IMR-90 (cell line): Measurements from ENCODE around the gene ABI3BP. TPM values are rescaled to one million over a fixed set of nuclear protein-coding genes. Genes with fewer than 3 reads are reported as not detected.

ENCODE experiments used
- ATAC-seq: fragments of 200-7000 bp; cut with Tn5 transposase; 2 replicates; pipeline ENCODE4 v1.9.1; 2020; ENCODE audit warnings: low read depth, mild to moderate bottlenecking, moderate library complexity
- BruUV-seq: library from RNA; stranded (reverse); fragments of 400-500 nt; replicated peaks from 2 replicates; lab custom pipeline; 2021; lab: Mats Ljungman, UMichigan
- CTCF ChIA-PET: fragments of 300-600 bp; formaldehyde crosslinking; extraction: SDS; loops from one replicate; lab custom pipeline; 2021; ENCODE audit warnings: antibody characterized with exemption; lab: Yijun Ruan, JAX
- POLR2A ChIA-PET: fragments of 300-600 bp; sonication (Branson Sonifier 250); formaldehyde crosslinking; loops from one replicate; lab custom pipeline; 2022; ENCODE audit warnings: antibody characterized with exemption; ENCODE audit not compliant: unreplicated experiment; lab: Charles Lee
- DNase-seq: peaks from one replicate; pipeline ENCODE4 v3.0.0; 2013
- H2AFZ ChIP-seq: replicated peaks from 2 replicates; pipeline ENCODE3; 2013; ENCODE audit warnings: low read length, mild to moderate bottlenecking; ENCODE audit not compliant: poor library complexity
- H2AK5ac ChIP-seq: 2 replicates; pipeline ENCODE4 v1.6.1; 2013; ENCODE audit warnings: low read depth, low read length, inconsistent platforms
- H2AK9ac ChIP-seq: replicated peaks from 2 replicates; pipeline ENCODE3; 2013; ENCODE audit warnings: mild to moderate bottlenecking, low read depth, low read length, moderate library complexity; ENCODE audit not compliant: poor library complexity
- H2BK120ac ChIP-seq: 2 replicates; pipeline ENCODE4 v1.6.1; 2013; ENCODE audit warnings: low read depth, low read length, inconsistent platforms
- H2BK15ac ChIP-seq: 3 replicates; pipeline ENCODE4 v1.6.1; 2013; ENCODE audit warnings: low read depth, low read length, inconsistent platforms
- H2BK20ac ChIP-seq: 2 replicates; pipeline ENCODE4 v1.6.1; 2013; ENCODE audit warnings: low read depth, mild to moderate bottlenecking, inconsistent platforms, low read length, moderate library complexity
- H2BK5ac ChIP-seq: 2 replicates; pipeline ENCODE4 v1.6.1; 2013; ENCODE audit warnings: mild to moderate bottlenecking, low read depth, low read length, inconsistent platforms; ENCODE audit not compliant: poor library complexity, severe bottlenecking
- H3K14ac ChIP-seq: replicated peaks from 2 replicates; pipeline ENCODE4 v1.6.1; 2013; ENCODE audit warnings: low read depth, low read length, inconsistent platforms
- H3K18ac ChIP-seq: 2 replicates; pipeline ENCODE4 v1.6.1; 2013; ENCODE audit warnings: low read depth, low read length, control low read depth
- H3K23ac ChIP-seq: 2 replicates; pipeline ENCODE4 v1.6.1; 2013; ENCODE audit warnings: low read depth, low read length, inconsistent platforms
- H3K27ac ChIP-seq: 2 replicates; pipeline ENCODE4 v1.5.1; 2013; ENCODE audit warnings: mild to moderate bottlenecking, control low read depth, low read length; ENCODE audit not compliant: insufficient read depth
- H3K27me3 ChIP-seq: 2 replicates; pipeline ENCODE4 v1.6.1; 2013; ENCODE audit warnings: low read length; ENCODE audit not compliant: control insufficient read depth, insufficient read depth
- H3K36me3 ChIP-seq: 2 replicates; pipeline ENCODE4 v1.6.1; 2013; ENCODE audit warnings: low read length, mixed read lengths; ENCODE audit not compliant: control insufficient read depth, insufficient read depth
- H3K4ac ChIP-seq: 2 replicates; pipeline ENCODE4 v1.6.1; 2013; ENCODE audit warnings: low read depth, low read length, inconsistent platforms
- H3K4me1 ChIP-seq: 2 replicates; pipeline ENCODE4 v1.6.1; 2013; ENCODE audit warnings: low read length, mixed read lengths; ENCODE audit not compliant: control insufficient read depth, insufficient read depth
- H3K4me2 ChIP-seq: 2 replicates; pipeline ENCODE4 v1.6.1; 2013; ENCODE audit warnings: low read depth, mild to moderate bottlenecking, control low read depth, low read length, moderate library complexity
- H3K4me3 ChIP-seq: 2 replicates; pipeline ENCODE4 v1.5.1; 2013; ENCODE audit warnings: low read depth, mild to moderate bottlenecking, control low read depth, low read length, moderate library complexity; ENCODE audit not compliant: insufficient read depth
- H3K56ac ChIP-seq: 2 replicates; pipeline ENCODE4 v1.6.1; 2013; ENCODE audit warnings: low read length, inconsistent platforms; ENCODE audit not compliant: insufficient read depth; ENCODE audit errors: extremely low read depth
- H3K79me1 ChIP-seq, 2 experiments: 2 replicates each; pipeline ENCODE4 v1.6.1; 2013; ENCODE audit warnings: low read length in 2 of 2, inconsistent platforms in 1 of 2, low read depth in 1 of 2
- H3K9ac ChIP-seq: 2 replicates; pipeline ENCODE4 v1.6.1; 2013; ENCODE audit warnings: low read depth, low read length, control low read depth
- H3K9me1 ChIP-seq: 2 replicates; pipeline ENCODE4 v1.6.1; 2013; ENCODE audit warnings: low read length, inconsistent platforms; ENCODE audit not compliant: insufficient read depth
- H3K9me3 ChIP-seq: 2 replicates; pipeline ENCODE4 v1.6.1; 2013; ENCODE audit warnings: low read length; ENCODE audit not compliant: control insufficient read depth, insufficient read depth
- H4K20me1 ChIP-seq: 2 replicates; pipeline ENCODE4 v1.6.1; 2013; ENCODE audit warnings: low read length, inconsistent platforms; ENCODE audit not compliant: insufficient read depth
- H4K5ac ChIP-seq: 2 replicates; pipeline ENCODE4 v1.6.1; 2013; ENCODE audit warnings: mild to moderate bottlenecking, low read depth, low read length, control low read depth
- H4K8ac ChIP-seq, 2 experiments: 2 replicates each; pipeline ENCODE4 v1.6.1; 2013; ENCODE audit warnings: low read depth in 2 of 2, low read length in 2 of 2, control low read depth in 1 of 2, inconsistent platforms in 1 of 2
- H4K91ac ChIP-seq: 2 replicates; pipeline ENCODE4 v1.6.1; 2013; ENCODE audit warnings: low read depth, low read length, inconsistent platforms; ENCODE audit not compliant: insufficient read depth
- MAFK ChIP-seq: IDR thresholded peaks from 2 replicates; pipeline ENCODE4 v1.6.1; 2012; ENCODE audit warnings: low read depth, low read length, improper control_type of control experiment
- MAZ ChIP-seq: IDR thresholded peaks from 2 replicates; pipeline ENCODE4 v1.6.1; 2012; ENCODE audit warnings: low read depth, mild to moderate bottlenecking, low read length, improper control_type of control experiment, moderate library complexity, borderline replicate concordance
- whole genome bisulfite sequencing, 2 experiments: methylation state at CpG; one replicate each; pipeline versions ENCODE4 v1.1.5 to v1.1.7; 2013; ENCODE audit warnings: missing lambda C conversion rate in 2 of 2; ENCODE audit not compliant: insufficient read length in 1 of 2; ENCODE audit errors: extremely low coverage in 2 of 2; 5-methylcytosine and 5-hydroxymethylcytosine counted together
- dilution Hi-C: fragments of 300-500 bp; cut with HindIII; formaldehyde crosslinking; loops from one replicate; pipeline ENCODE4 v1.14.3; 2018; ENCODE audit warnings: low sequenced_read_pairs; ENCODE audit not compliant: unreplicated experiment
- in situ Hi-C: fragments of 300-500 bp; cut with MboI; formaldehyde crosslinking; loops from 3 replicates; pipeline ENCODE4 v1.14.3; 2019; ENCODE audit warnings: low sequenced_read_pairs, inconsistent platforms, mixed read lengths
- intact Hi-C: fragments of 100-400 bp; cut with micrococcal nuclease; formaldehyde crosslinking; loops from 2 replicates; pipeline ENCODE4 v1.10.0; 2022
- polyA plus RNA-seq, 3 experiments: library from polyadenylated mRNA; depleted of rRNA; stranded (reverse); fragments of >200 nt; gene quantifications; 2 replicates each; pipeline ENCODE4 v1.2.3, GENCODE V29; 2012; ENCODE audit warnings: low replicate concordance in 1 of 3
- total RNA-seq: library from RNA; depleted of rRNA; stranded (reverse); fragments of >200 nt; gene quantifications from 2 replicates; pipeline ENCODE4 v1.2.3, GENCODE V29; 2012

ABI3BP gene
- total and polyA plus RNA-seq, 2 of the 4 experiments (the other 2 are of a cell fraction), result 3.0 to 26.7 TPM

GRCh38 chr3:100732435-100732834 is 260.8 kb downstream of the ABI3BP start:
- DNase-seq, result no peak
- TF ChIP-seq MAFK, result peak; percentile 67
- TF ChIP-seq MAZ, result no peak
- CTCF ChIA-PET, result no interaction called here
- no peaks in the 10 kb centered on the region for H3K9me3 ChIP-seq
- H3K4me1 ChIP-seq, result peaks cover 4% of the 10 kb centered on the region; the same call in 1 of the 2 replicates
- no peak overlapping the region for H4K5ac ChIP-seq
- H2BK15ac ChIP-seq, result no peak overlapping the region
- H3K4ac ChIP-seq, result no peak overlapping the region
- WGBS, 2 experiments, result no CpG with 5 or more reads among the region's 3 CpGs
- peaks cover 20% of the 10 kb centered on the region for H3K36me3 ChIP-seq
- no peak overlapping the region for H3K23ac ChIP-seq
- H2BK20ac ChIP-seq, result no peak overlapping the region
- no peak overlapping the region for H2AK5ac ChIP-seq
- H3K56ac ChIP-seq, result no peak overlapping the region
- dilution Hi-C loops (no loop called here), in situ Hi-C loops (loop anchor here (10.0 to 25.0 kb wide), 2 partner anchors 472 to 895 kb away; no protein-coding TSS in a partner anchor), intact Hi-C loops (loop anchor here (10.0 kb wide), 1 partner anchor 268 kb away; no protein-coding TSS in a partner anchor)
- peaks cover 12 to 39% of the 10 kb centered on the region in 2 experiments for H3K79me1 ChIP-seq
- ATAC-seq, result no peak
- no peak overlapping the region for H2BK5ac ChIP-seq
- H2BK120ac ChIP-seq, result no peak overlapping the region
- POLR2A ChIA-PET, result no interaction called here
- H3K27me3 ChIP-seq, result no peaks in the 10 kb centered on the region
- H3K18ac ChIP-seq, result no peak overlapping the region
- no TSS peak for BruUV-seq
- H3K9me1 ChIP-seq, result peaks cover 3% of the 10 kb centered on the region; the same call in 1 of the 2 replicates
- no peak overlapping the region for H2AK9ac ChIP-seq
- no peak overlapping the region for H3K27ac ChIP-seq
- no peak overlapping the region for H2AFZ ChIP-seq
- H4K91ac ChIP-seq, result no peak overlapping the region
- no peak overlapping the region for H3K9ac ChIP-seq
- H4K20me1 ChIP-seq, result peaks cover 38% of the 10 kb centered on the region
- H3K14ac ChIP-seq, result no peak overlapping the region
- no peak overlapping the region for H4K8ac ChIP-seq
- no peak overlapping the region for H3K4me3 ChIP-seq
- H3K4me2 ChIP-seq, result no peak overlapping the region
